Tibial nerve (tissue), 4 donors: ENCODE results near the gene HLA-DQB1.

Experiments used
- EP300 ChIP-seq, 2 donors: sonication (generic); formaldehyde crosslinking; IDR thresholded peaks; one replicate each; pipeline ENCODE4 v1.6.1; 2017; ENCODE audit warnings: antibody characterized with exemption in 2 of 2, mild to moderate bottlenecking in 1 of 2
- POLR2A ChIP-seq, 2 donors: fragments of 450-650 bp; IDR thresholded peaks; one replicate each; pipeline ENCODE4 v1.6.1; 2017; ENCODE audit warnings: antibody characterized with exemption in 2 of 2, mild to moderate bottlenecking in 2 of 2, moderate library complexity in 2 of 2
- TF ChIP-seq, protein P1 (sequence below), 5 experiments: fragments of 200-600 bp in 3 of 5; fragments of 450-650 bp in 2 of 5; sonication (generic) in 3 of 5; IDR thresholded peaks; one replicate each; pipeline ENCODE4 v1.5.1; 2016 to 2019; ENCODE audit warnings: antibody characterized with exemption in 5 of 5, mild to moderate bottlenecking in 3 of 5, moderate library complexity in 2 of 5

- TF ChIP-seq, protein P1, sequence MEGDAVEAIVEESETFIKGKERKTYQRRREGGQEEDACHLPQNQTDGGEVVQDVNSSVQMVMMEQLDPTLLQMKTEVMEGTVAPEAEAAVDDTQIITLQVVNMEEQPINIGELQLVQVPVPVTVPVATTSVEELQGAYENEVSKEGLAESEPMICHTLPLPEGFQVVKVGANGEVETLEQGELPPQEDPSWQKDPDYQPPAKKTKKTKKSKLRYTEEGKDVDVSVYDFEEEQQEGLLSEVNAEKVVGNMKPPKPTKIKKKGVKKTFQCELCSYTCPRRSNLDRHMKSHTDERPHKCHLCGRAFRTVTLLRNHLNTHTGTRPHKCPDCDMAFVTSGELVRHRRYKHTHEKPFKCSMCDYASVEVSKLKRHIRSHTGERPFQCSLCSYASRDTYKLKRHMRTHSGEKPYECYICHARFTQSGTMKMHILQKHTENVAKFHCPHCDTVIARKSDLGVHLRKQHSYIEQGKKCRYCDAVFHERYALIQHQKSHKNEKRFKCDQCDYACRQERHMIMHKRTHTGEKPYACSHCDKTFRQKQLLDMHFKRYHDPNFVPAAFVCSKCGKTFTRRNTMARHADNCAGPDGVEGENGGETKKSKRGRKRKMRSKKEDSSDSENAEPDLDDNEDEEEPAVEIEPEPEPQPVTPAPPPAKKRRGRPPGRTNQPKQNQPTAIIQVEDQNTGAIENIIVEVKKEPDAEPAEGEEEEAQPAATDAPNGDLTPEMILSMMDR (IDR thresholded peaks at IDR 0.05) = no peak
- no peak for TF ChIP-seq POLR2A (IDR thresholded peaks at IDR 0.05)
- no peak for TF ChIP-seq EP300 (IDR thresholded peaks at IDR 0.05)
These were observed 39.2 kb downstream of the HLA-DQB1 start for GRCh38 chr6:32627249-32627648.
